Breast epithelium (tissue), 4 donors: ENCODE measurements around the gene NRG3. TPM values are rescaled to one million over a fixed set of nuclear protein-coding genes. Genes with fewer than 3 reads are reported as not detected.

Source experiments
- DNase-seq, 2 donors: peaks; one replicate each; pipeline ENCODE4 v3.0.0-alpha.2; 2019; ENCODE audit warnings: low spot score in 2 of 2
- H3K27ac ChIP-seq, 2 donors: fragments of 200-600 bp; sonication (generic) in 1 of 2; one replicate each; pipeline ENCODE4 v1.5.1; 2016 to 2019; ENCODE audit warnings: mild to moderate bottlenecking in 1 of 2
- H3K27me3 ChIP-seq, 2 donors: fragments of 200-600 bp; sonication (generic) in 1 of 2; one replicate each; pipeline versions ENCODE4 v1.5.1 to v1.6.0; 2017 to 2019; ENCODE audit warnings: control low read depth in 1 of 2, mild to moderate bottlenecking in 1 of 2
- H3K36me3 ChIP-seq: fragments of 200-600 bp; one replicate; pipeline ENCODE4 v1.5.1; 2019
- H3K4me1 ChIP-seq, 2 donors: fragments of 200-600 bp; sonication (generic); one replicate each; pipeline ENCODE4 v1.5.1; 2016 to 2019; ENCODE audit warnings: control low read depth in 1 of 2
- H3K4me3 ChIP-seq, 3 donors: fragments of 200-600 bp; sonication (generic); 1 replicate in 2 of 3; 2 replicates in 1 of 3; pipeline ENCODE4 v1.5.1; 2016 to 2019; ENCODE audit warnings: mild to moderate bottlenecking in 3 of 3, moderate library complexity in 2 of 3
- H3K9me3 ChIP-seq, 2 donors: fragments of 200-600 bp; sonication (generic) in 1 of 2; one replicate each; pipeline ENCODE4 v1.5.1; 2016 to 2019; ENCODE audit warnings: control low read depth in 1 of 2
- POLR2A ChIP-seq: fragments of 450-650 bp; IDR thresholded peaks from one replicate; pipeline ENCODE4 v1.6.1; 2016; ENCODE audit warnings: antibody characterized with exemption, mild to moderate bottlenecking, moderate library complexity
- POLR2AphosphoS5 ChIP-seq, 3 donors: sonication (generic); formaldehyde crosslinking; IDR thresholded peaks; one replicate each; pipeline ENCODE4 v1.6.1; 2017; ENCODE audit warnings: antibody characterized with exemption in 3 of 3
- intact Hi-C: fragments of 100-400 bp; cut with DNase I; formaldehyde crosslinking; loops from one replicate; pipeline ENCODE4 v1.15.1; 2023; ENCODE audit warnings: low total_unique reads
- total RNA-seq, 3 donors: library from RNA; depleted of rRNA; stranded (reverse); fragments of >200 nt; gene quantifications; one replicate each; pipeline ENCODE4 v1.1.0, GENCODE V29; 2016
- TF ChIP-seq, protein P1 (sequence below), 3 donors: fragments of 450-650 bp; IDR thresholded peaks; one replicate each; pipeline ENCODE4 v1.5.1; 2016 to 2017; ENCODE audit warnings: antibody characterized with exemption in 3 of 3, mild to moderate bottlenecking in 3 of 3, moderate library complexity in 3 of 3

NRG3 gene
- total RNA-seq, 3 donors from 2014 or later = 0.16 to 0.88 (median 0.33) TPM

DNA sequence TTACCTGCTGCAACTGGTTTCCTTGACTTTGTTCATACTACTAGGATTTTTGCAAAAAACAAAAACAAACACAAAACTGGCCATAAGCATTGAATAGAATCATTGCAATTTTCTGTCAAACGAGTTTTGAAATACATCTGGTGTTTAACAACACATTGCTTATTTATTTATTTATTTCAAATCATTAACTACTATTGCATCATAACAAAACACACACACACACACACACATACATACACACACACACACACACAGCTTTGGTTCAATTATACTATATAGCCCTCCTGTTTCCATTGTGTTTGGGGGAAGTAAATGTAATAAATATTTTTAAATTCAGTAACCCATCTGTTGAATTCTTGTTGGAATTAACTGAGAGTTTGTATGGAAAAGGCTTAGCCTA lies 43.8 kb downstream of the NRG3 start:
- H3K4me1 ChIP-seq = no peaks in the 10 kb centered on the region
- intact Hi-C loops = no loop called here
- H3K27ac ChIP-seq = no peak overlapping the region
- no peaks in the 10 kb centered on the region for H3K36me3 ChIP-seq
- H3K4me3 ChIP-seq = no peak overlapping the region
- H3K9me3 ChIP-seq = no peaks in the 10 kb centered on the region
- no peak for TF ChIP-seq POLR2AphosphoS5 (IDR thresholded peaks at IDR 0.05)
- DNase-seq = no peak
- no peaks in the 10 kb centered on the region for H3K27me3 ChIP-seq

DNA sequence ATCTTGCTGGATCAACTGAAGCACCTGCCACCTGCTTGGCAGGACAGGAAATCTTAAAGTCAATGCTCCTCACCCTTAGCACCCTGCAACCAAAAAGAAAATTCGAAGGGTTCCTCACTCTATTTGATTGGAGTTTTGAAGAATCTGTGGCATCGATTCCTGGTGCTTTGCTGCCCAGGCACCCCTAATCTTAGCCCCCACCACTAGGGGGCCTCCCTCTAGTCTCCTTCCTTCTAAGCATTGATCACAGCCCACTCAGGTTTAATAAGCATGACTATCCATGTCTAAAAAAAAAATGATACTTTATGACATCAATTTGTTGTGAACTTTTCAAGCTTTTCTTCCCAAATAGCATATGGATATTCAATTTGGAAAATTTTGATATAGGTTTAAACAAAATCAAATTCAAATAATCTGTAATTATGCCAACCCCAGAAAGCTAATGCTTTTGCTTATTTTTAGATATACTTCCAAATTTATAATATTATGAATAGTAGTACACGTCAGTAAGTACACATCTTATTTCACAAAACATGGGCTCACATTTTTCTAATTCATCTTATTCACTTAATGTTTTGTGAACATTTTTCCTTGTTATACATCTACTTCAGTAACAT lies 45.3 kb downstream of the NRG3 start:
- Histone ChIP-seq H3K9me3 (no peaks in the 10 kb centered on the region), H3K36me3 (no peaks in the 10 kb centered on the region), H3K27ac (no peak overlapping the region), H3K4me1 (no peaks in the 10 kb centered on the region), H3K27me3 (no peaks in the 10 kb centered on the region), H3K4me3 (no peak overlapping the region)
- intact Hi-C loops = no loop called here
- no peak for DNase-seq
- TF ChIP-seq POLR2AphosphoS5 (IDR thresholded peaks at IDR 0.05) = no peak
- TF ChIP-seq POLR2A = no peak
- TF ChIP-seq, protein P1, sequence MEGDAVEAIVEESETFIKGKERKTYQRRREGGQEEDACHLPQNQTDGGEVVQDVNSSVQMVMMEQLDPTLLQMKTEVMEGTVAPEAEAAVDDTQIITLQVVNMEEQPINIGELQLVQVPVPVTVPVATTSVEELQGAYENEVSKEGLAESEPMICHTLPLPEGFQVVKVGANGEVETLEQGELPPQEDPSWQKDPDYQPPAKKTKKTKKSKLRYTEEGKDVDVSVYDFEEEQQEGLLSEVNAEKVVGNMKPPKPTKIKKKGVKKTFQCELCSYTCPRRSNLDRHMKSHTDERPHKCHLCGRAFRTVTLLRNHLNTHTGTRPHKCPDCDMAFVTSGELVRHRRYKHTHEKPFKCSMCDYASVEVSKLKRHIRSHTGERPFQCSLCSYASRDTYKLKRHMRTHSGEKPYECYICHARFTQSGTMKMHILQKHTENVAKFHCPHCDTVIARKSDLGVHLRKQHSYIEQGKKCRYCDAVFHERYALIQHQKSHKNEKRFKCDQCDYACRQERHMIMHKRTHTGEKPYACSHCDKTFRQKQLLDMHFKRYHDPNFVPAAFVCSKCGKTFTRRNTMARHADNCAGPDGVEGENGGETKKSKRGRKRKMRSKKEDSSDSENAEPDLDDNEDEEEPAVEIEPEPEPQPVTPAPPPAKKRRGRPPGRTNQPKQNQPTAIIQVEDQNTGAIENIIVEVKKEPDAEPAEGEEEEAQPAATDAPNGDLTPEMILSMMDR (IDR thresholded peaks at IDR 0.05) = no peak

DNA sequence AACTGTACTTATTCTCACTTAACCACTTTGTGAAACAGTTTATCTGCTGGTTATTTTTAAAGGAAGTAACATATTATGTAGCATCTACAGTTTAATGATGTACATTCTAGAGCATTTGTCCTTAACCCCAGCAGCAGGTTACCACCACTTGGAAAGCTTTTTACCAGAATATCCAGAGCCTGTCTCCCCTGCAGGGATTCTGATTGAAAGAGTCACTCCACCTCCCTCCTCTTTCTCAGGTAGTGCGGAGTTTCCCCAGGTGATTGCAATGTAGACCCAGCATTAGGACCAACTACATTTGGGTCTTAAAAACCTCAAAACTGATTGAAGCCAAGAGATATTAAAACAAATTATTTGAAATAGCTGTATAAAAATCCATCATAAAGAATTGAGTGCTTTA lies 53.1 kb downstream of the NRG3 start:
- no peaks in the 10 kb centered on the region for H3K4me1 ChIP-seq
- no peak for DNase-seq
- no peaks in the 10 kb centered on the region for H3K9me3 ChIP-seq
- no peaks in the 10 kb centered on the region for H3K36me3 ChIP-seq
- no peak overlapping the region for H3K4me3 ChIP-seq
- TF ChIP-seq POLR2A = no peak
- TF ChIP-seq, protein P1 (IDR thresholded peaks at IDR 0.05) = no peak
- no peak for TF ChIP-seq POLR2AphosphoS5 (IDR thresholded peaks at IDR 0.05)
- H3K27me3 ChIP-seq = no peaks in the 10 kb centered on the region
- intact Hi-C loops = no loop called here
- H3K27ac ChIP-seq = no peak overlapping the region

DNA sequence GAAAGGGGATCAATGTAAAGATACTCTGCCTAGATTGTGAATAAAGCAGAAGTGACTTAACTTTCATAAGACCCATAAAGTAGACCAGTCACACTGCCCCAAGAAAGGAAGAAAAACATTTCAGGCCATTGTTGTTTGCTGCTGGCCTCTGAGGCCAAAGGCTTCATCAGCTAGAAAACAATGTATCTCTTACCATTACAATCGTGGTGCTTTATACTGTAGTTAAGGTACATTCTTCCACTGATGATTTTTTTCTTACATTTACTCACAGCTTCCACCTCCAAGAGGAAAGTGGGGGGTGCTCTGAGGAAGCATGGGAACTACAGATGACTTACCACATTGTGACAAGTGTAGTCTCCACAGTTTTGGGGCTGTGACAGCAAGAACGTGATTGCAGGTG lies 68.6 kb downstream of the NRG3 start:
- Histone ChIP-seq H3K9me3 (no peaks in the 10 kb centered on the region), H3K4me1 (no peaks in the 10 kb centered on the region), H3K36me3 (no peaks in the 10 kb centered on the region), H3K27me3 (no peaks in the 10 kb centered on the region), H3K4me3 (no peak overlapping the region), H3K27ac (no peak overlapping the region)
- DNase-seq = no peak
- TF ChIP-seq POLR2AphosphoS5 (IDR thresholded peaks at IDR 0.05) (no peak), POLR2A (no peak)
- TF ChIP-seq, protein P1 (IDR thresholded peaks at IDR 0.05) = no peak
- intact Hi-C loops = no loop called here

DNA sequence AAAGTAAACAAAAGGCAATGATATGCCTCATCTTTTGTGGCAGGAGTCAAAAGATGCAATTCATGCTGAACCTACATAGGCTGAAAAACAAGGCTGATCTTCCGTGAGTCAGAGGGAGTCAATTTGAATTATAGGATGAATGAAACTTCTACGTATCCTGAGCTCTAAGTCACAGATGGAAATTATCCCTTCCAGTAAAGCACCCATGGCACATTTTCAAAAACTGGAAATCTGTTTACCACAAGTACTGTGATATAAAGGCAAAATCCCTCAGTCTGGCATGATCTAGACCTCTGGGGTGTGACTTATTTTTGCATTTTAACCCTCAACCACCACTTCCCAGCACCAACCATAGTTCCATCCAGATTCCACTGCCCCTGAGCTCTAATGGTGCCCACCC lies 69.6 kb downstream of the NRG3 start:
- H3K27me3 ChIP-seq = no peaks in the 10 kb centered on the region
- DNase-seq = no peak
- no peaks in the 10 kb centered on the region for H3K9me3 ChIP-seq
- H3K27ac ChIP-seq = no peak overlapping the region
- no peaks in the 10 kb centered on the region for H3K4me1 ChIP-seq
- TF ChIP-seq POLR2A (no peak), POLR2AphosphoS5 (IDR thresholded peaks at IDR 0.05) (no peak)
- TF ChIP-seq, protein P1 (IDR thresholded peaks at IDR 0.05) = no peak
- intact Hi-C loops = no loop called here
- no peaks in the 10 kb centered on the region for H3K36me3 ChIP-seq
- no peak overlapping the region for H3K4me3 ChIP-seq

DNA sequence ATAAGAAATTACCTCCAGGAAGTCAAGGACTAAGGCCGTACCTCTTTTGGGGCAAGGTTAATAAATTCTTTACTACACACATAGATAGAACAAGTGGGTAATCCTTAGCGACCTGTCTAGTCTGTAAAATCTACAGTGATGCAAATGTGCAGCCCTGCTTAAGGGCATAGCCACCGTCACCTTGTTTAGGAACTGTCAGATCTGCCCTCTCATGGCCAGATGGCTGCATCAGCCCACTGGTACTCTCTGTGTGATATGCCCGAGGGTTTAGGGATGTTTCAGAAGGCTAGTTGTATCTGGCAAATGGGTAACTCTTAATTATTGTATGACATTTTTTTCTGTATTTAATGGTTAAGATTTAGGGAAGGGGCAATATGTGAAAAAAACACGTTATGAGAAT lies 74.3 kb downstream of the NRG3 start:
- TF ChIP-seq, protein P1 (IDR thresholded peaks at IDR 0.05) = no peak
- TF ChIP-seq POLR2A (no peak), POLR2AphosphoS5 (IDR thresholded peaks at IDR 0.05) (no peak)
- H3K4me1 ChIP-seq = no peaks in the 10 kb centered on the region
- DNase-seq = no peak

More for the DNA sequence above, 74.3 kb downstream of the NRG3 start:
- no peaks in the 10 kb centered on the region for H3K9me3 ChIP-seq
- H3K4me3 ChIP-seq = no peak overlapping the region
- intact Hi-C loops = no loop called here
- H3K27ac ChIP-seq = no peak overlapping the region
- H3K27me3 ChIP-seq = no peaks in the 10 kb centered on the region
- no peaks in the 10 kb centered on the region for H3K36me3 ChIP-seq
